NCI-H2227 (cell line): ENCODE measurements around the gene RNF141.

ENCODE experiments used
- DNase-seq: peaks from one replicate; lab custom pipeline; 2025; ENCODE audit not compliant: unreplicated experiment; lab: John Stamatoyannopoulos, UW

Gene RNF141

GRCh38 chr11:10561043-10561818, 20.2 kb upstream of the RNF141 start:
- DNase-seq: no peak

- DNase-seq: no peak
Observed at GRCh38 chr11:10558288-10558687, 17.3 kb upstream of the RNF141 start.

- DNase-seq: no peak
Observed at GRCh38 chr11:10556590-10556989, 15.6 kb upstream of the RNF141 start.

GRCh38 chr11:10551845-10552352, 10.9 kb upstream of the RNF141 start:
- no peak for DNase-seq

- DNase-seq: no peak
Observed at GRCh38 chr11:10551290-10551592, 10.3 kb upstream of the RNF141 start.

- DNase-seq: no peak
Observed at GRCh38 chr11:10550503-10551289, 9.7 kb upstream of the RNF141 start.

GRCh38 chr11:10544491-10545465, 3.8 kb upstream of the RNF141 start:
- DNase-seq: no peak

- DNase-seq: no peak
Observed at GRCh38 chr11:10543782-10544181, 2.8 kb upstream of the RNF141 start.

GRCh38 chr11:10542776-10543175, 1.8 kb upstream of the RNF141 start:
- no peak for DNase-seq

- peak; percentile 74 for DNase-seq
Observed at GRCh38 chr11:10541561-10541930, 559 bp upstream of the RNF141 start.

- peak; percentile 60 for DNase-seq
Observed at GRCh38 chr11:10540546-10540914, 457 bp downstream of the RNF141 start.

GRCh38 chr11:10539339-10539738, 1.6 kb downstream of the RNF141 start:
- DNase-seq: no peak

- DNase-seq: no peak
Observed at GRCh38 chr11:10538924-10539323, 2.1 kb downstream of the RNF141 start.

- DNase-seq: no peak
Observed at GRCh38 chr11:10537600-10537999, 3.4 kb downstream of the RNF141 start.

GRCh38 chr11:10534316-10534715, 6.7 kb downstream of the RNF141 start:
- DNase-seq: no peak

- no peak for DNase-seq
Observed at GRCh38 chr11:10533323-10533722, 7.7 kb downstream of the RNF141 start.

GRCh38 chr11:10532526-10532925, 8.5 kb downstream of the RNF141 start:
- DNase-seq: no peak

- DNase-seq: no peak
Observed at GRCh38 chr11:10529279-10529678, 11.7 kb downstream of the RNF141 start.

GRCh38 chr11:10528121-10528520, 12.9 kb downstream of the RNF141 start:
- DNase-seq: no peak

- DNase-seq: no peak
Observed at GRCh38 chr11:10526974-10527918, 13.7 kb downstream of the RNF141 start.
